Gastrocnemius medialis (tissue), 4 donors: ENCODE results near the gene KANK2. TPM values are rescaled to one million over a fixed set of nuclear protein-coding genes. Genes with fewer than 3 reads are reported as not detected.

Experiments used
- ATAC-seq, 2 donors: fragments of 150-250 bp; one replicate each; pipeline ENCODE4 v1.9.1; 2016
- DNase-seq, 2 donors: peaks; one replicate each; pipeline ENCODE4 v3.0.0-alpha.2; 2019
- H3K27ac ChIP-seq, 4 donors: fragments of 200-600 bp; sonication (generic); 1 replicate in 1 of 4; 2 replicates in 3 of 4; pipeline ENCODE4 v1.5.1; 2016 to 2018; ENCODE audit warnings: mild to moderate bottlenecking in 2 of 4, moderate library complexity in 1 of 4
- H3K27me3 ChIP-seq, 3 donors: fragments of 200-600 bp; sonication (generic) in 2 of 3; 1 replicate in 1 of 3; 2 replicates in 2 of 3; pipeline versions ENCODE4 v1.5.1 to v1.6.0; 2016 to 2019; ENCODE audit warnings: mild to moderate bottlenecking in 1 of 3, moderate library complexity in 1 of 3
- H3K36me3 ChIP-seq, 2 donors: fragments of 200-600 bp; sonication (generic) in 1 of 2; one replicate each; pipeline ENCODE4 v1.5.1; 2017 to 2018
- H3K4me1 ChIP-seq, 2 donors: fragments of 200-600 bp; sonication (generic) in 1 of 2; one replicate each; pipeline ENCODE4 v1.5.1; 2016 to 2017; ENCODE audit warnings: mild to moderate bottlenecking in 2 of 2
- H3K4me3 ChIP-seq, 4 donors: fragments of 200-600 bp; sonication (generic) in 3 of 4; 1 replicate in 1 of 4; 2 replicates in 3 of 4; pipeline ENCODE4 v1.5.1; 2016 to 2019; ENCODE audit warnings: mild to moderate bottlenecking in 2 of 4
- H3K9me3 ChIP-seq, 3 donors: fragments of 200-600 bp; sonication (generic) in 2 of 3; 1 replicate in 1 of 3; 2 replicates in 2 of 3; pipeline ENCODE4 v1.5.1; 2016 to 2019
- POLR2A ChIP-seq, 2 donors: fragments of 450-650 bp; IDR thresholded peaks; one replicate each; pipeline ENCODE4 v1.6.1; 2017; ENCODE audit warnings: antibody characterized with exemption in 2 of 2, mild to moderate bottlenecking in 2 of 2, moderate library complexity in 2 of 2
- in situ Hi-C, 4 donors: fragments of 200-750 bp; cut with MboI; loops; one replicate each; pipeline versions ENCODE4 v1.15.0 to v1.8.0; 2017; ENCODE audit warnings: low sequenced_read_pairs in 4 of 4
- intact Hi-C: fragments of 100-400 bp; cut with DNase I; formaldehyde crosslinking; loops from one replicate; pipeline ENCODE4 v1.15.1; 2023; ENCODE audit warnings: low total_unique reads
- total RNA-seq, 4 donors: library from RNA; depleted of rRNA; stranded (reverse); fragments of >200 nt; gene quantifications; one replicate each; pipeline versions ENCODE4 v1.1.0 to v1.2.3, GENCODE V29; 2016
- TF ChIP-seq, protein P1 (sequence below), 5 experiments: fragments of 450-650 bp in 3 of 5; fragments of 200-600 bp in 2 of 5; sonication (generic) in 2 of 5; IDR thresholded peaks in 4 of 5; conservative IDR thresholded peaks in 1 of 5; 1 replicate in 4 of 5; 2 replicates in 1 of 5; pipeline ENCODE4 v1.5.1; 2016 to 2019; ENCODE audit warnings: antibody characterized with exemption in 5 of 5, mild to moderate bottlenecking in 3 of 5, moderate library complexity in 3 of 5

The KANK2 gene
- total RNA-seq, 4 donors from 2014 or later, result 37.7 to 192 (median 149) TPM

DNA sequence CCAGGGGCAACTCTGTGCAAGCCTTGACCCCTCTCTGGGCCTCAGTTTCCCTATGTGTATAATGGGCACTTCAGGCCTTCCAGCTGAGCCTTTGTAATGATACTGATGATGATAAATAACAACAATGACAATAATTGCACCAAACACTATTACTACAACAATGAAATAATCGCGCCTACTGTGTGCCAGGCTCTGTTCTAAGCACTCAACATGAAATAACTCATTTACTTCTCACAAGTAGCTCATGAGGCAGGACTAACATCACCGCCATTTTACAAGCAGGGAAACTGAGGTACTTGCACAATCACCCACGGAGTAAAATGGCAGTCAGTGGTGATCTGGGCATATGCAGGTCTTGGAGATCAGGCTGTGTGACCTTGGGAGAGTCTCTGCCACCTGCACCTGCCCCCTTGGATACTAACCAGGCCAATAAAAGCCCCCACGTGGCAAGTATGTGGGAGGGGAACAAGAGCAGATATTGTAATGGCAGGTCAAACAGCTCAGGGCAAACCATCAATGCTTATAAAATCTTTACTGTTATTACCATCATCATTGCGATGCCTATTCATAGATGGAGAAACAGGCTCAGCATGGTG is 41.5 kb upstream of the KANK2 start:
- no peak overlapping the region for H3K27ac ChIP-seq
- no peaks in the 10 kb centered on the region for H3K27me3 ChIP-seq
- TF ChIP-seq POLR2A (IDR thresholded peaks at IDR 0.05), result no peak
- H3K9me3 ChIP-seq, result no peaks in the 10 kb centered on the region
- peaks cover 0 to 16% of the 10 kb centered on the region in 2 donors for H3K36me3 ChIP-seq
- ATAC-seq, result no peak
- intact Hi-C loops (no loop called here), in situ Hi-C loops (no loop called here)
- H3K4me1 ChIP-seq, result no peaks in the 10 kb centered on the region
- no peak for DNase-seq
- no peak overlapping the region for H3K4me3 ChIP-seq

DNA sequence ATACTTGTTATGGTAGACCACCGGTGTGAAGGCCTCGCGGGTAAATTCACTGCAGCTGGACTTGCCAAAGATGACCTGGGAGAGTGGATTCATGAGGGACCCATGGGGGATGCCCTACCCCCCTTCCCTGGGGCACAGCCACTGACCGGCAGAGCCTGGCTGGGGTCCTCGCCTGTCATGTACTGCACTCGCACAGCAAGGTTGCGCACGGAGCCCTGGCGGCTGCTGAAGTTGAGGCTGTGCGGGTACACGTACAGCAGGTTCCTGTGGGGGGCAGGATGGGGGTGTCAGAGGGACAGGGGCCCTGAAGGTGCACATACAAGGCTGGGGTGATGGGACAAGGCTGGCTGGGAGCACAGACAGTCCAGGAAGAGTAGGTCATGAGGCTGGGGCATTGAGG is 40.7 kb upstream of the KANK2 start:
- Histone ChIP-seq H3K4me3 (no peak overlapping the region), H3K36me3 (peaks cover 0 to 16% of the 10 kb centered on the region in 2 donors), H3K9me3 (no peaks in the 10 kb centered on the region), H3K27ac (no peak overlapping the region), H3K4me1 (no peaks in the 10 kb centered on the region), H3K27me3 (no peaks in the 10 kb centered on the region)
- no peak for ATAC-seq
- intact Hi-C loops (no loop called here), in situ Hi-C loops (no loop called here)
- TF ChIP-seq, protein P1, sequence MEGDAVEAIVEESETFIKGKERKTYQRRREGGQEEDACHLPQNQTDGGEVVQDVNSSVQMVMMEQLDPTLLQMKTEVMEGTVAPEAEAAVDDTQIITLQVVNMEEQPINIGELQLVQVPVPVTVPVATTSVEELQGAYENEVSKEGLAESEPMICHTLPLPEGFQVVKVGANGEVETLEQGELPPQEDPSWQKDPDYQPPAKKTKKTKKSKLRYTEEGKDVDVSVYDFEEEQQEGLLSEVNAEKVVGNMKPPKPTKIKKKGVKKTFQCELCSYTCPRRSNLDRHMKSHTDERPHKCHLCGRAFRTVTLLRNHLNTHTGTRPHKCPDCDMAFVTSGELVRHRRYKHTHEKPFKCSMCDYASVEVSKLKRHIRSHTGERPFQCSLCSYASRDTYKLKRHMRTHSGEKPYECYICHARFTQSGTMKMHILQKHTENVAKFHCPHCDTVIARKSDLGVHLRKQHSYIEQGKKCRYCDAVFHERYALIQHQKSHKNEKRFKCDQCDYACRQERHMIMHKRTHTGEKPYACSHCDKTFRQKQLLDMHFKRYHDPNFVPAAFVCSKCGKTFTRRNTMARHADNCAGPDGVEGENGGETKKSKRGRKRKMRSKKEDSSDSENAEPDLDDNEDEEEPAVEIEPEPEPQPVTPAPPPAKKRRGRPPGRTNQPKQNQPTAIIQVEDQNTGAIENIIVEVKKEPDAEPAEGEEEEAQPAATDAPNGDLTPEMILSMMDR (IDR thresholded peaks at IDR 0.05 in 4 of 5, conservative IDR thresholded peaks at IDR 0.05 in 1 of 5), result no peak
- TF ChIP-seq POLR2A (IDR thresholded peaks at IDR 0.05), result no peak
- no peak for DNase-seq

DNA sequence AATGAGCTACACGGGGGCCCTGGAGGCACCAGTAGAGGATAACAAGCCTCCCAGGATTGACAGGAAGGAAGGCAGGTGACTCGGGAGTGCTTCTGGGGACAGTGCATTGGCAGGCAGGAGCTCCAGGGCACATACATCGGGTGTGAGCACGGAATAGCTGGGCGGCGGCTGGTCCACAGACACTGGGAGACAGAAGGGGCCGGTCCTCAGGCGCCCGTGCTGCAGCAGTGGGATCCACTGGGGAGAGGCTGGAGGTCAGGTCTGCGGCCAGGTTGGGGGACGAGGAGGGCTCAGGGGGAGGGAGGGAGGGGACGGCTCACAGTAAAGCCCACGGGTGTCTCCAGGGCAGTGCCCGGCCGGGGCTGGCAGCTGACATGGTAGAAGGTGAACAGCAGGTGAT is 40.0 kb upstream of the KANK2 start:
- H3K36me3 ChIP-seq, result peaks cover 0 to 16% of the 10 kb centered on the region in 2 donors
- H3K4me1 ChIP-seq, result no peaks in the 10 kb centered on the region
- in situ Hi-C loops, result no loop called here
- no peak for TF ChIP-seq POLR2A (IDR thresholded peaks at IDR 0.05)
- TF ChIP-seq, protein P1 (IDR thresholded peaks at IDR 0.05 in 4 of 5, conservative IDR thresholded peaks at IDR 0.05 in 1 of 5), result no peak
- no peak overlapping the region for H3K27ac ChIP-seq
- no peaks in the 10 kb centered on the region for H3K9me3 ChIP-seq
- H3K27me3 ChIP-seq, result no peaks in the 10 kb centered on the region
- H3K4me3 ChIP-seq, result no peak overlapping the region
- intact Hi-C loops, result no loop called here
- no peak for DNase-seq
- ATAC-seq, result no peak

DNA sequence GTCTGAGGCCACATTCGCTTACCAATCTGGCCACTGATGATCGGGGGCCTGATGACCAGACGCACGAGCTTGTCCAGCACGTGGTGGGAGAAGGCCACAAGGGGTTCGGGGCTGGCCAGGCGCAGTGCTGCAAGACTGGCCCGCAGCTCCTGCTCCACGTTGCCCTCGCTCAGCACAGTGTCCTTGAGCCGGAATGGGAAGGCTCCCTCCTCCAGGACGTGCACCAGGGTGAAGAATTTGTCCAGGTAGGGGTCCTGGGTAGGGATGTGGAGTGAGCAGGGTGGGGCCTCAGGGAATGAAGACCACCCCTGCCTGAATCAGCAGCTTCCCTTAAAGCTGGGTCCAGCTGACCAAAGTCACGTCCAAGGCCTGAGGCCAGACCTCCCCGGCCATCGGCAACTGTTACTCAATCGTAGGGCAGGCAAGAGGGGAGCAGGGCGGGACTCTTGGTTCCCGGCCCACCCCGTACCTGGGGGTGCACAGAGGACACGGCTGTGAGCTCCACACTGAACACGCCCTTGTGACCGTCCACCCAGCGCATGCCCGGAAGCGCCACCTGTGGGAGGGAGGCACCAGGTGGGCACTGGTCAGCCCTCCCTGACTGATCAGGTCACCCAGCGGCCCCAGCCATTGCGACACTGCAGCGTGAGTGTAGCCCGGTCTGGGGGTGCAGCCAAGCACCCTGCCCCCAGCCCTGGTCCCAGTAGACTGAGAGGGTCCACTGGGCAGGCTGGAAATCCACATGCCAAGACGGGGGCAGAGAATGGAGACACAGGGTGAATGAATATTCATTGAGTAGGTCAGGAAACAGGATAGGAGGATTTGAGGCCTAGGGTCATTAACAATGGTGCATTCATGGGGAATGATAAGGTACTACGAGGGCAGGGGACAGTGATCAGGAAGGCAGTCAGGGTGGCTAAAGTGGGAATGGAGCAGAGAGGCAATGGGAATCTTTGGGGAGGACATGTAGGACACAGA is 39.3 kb upstream of the KANK2 start:
- TF ChIP-seq POLR2A (IDR thresholded peaks at IDR 0.05), result no peak
- TF ChIP-seq, protein P1 (IDR thresholded peaks at IDR 0.05 in 4 of 5, conservative IDR thresholded peaks at IDR 0.05 in 1 of 5), result no peak
- peaks cover 0 to 20% of the 10 kb centered on the region in 2 donors for H3K36me3 ChIP-seq
- no peaks in the 10 kb centered on the region for H3K4me1 ChIP-seq
- no peaks in the 10 kb centered on the region for H3K9me3 ChIP-seq
- intact Hi-C loops, result no loop called here
- DNase-seq (no peak), ATAC-seq (no peak)
- in situ Hi-C loops, result no loop called here
- H3K27me3 ChIP-seq, result no peaks in the 10 kb centered on the region
- no peak overlapping the region for H3K27ac ChIP-seq
- H3K4me3 ChIP-seq, result no peak overlapping the region

DNA sequence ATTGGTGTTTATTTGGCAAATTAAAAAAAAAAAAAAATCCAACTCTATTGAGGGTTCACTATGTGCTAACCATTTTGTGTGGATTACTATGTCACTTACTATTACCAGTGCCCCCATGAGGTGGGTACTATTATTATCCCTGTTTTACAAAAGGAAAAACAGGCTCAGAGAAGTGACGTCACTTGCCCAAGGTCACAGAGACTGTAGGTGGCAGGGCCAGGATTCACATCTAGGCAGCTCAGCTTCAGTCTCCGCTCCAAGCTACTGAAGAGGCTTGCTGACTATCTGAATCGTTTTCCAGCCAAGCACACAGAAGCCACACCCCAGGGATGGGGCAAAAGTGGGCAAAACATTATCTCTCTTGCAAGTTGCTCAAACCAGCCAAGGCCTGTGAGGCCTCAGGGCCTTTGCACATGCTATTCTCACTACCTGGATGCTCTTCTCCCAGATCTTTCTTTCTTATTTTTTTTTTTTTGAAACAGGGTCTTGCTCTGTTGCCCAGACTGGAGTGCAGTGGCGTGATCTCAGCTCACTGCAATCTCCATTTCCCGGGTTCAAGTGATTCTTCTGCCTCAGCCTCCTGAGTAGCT is 37.2 kb upstream of the KANK2 start:
- Histone ChIP-seq H3K27me3 (no peaks in the 10 kb centered on the region), H3K4me3 (no peak overlapping the region), H3K9me3 (no peaks in the 10 kb centered on the region), H3K36me3 (peaks cover 0 to 16% of the 10 kb centered on the region in 2 donors), H3K27ac (no peak overlapping the region), H3K4me1 (no peaks in the 10 kb centered on the region)
- in situ Hi-C loops, result no loop called here
- TF ChIP-seq, protein P1 (IDR thresholded peaks at IDR 0.05 in 4 of 5, conservative IDR thresholded peaks at IDR 0.05 in 1 of 5), result no peak
- no peak for TF ChIP-seq POLR2A (IDR thresholded peaks at IDR 0.05)
- DNase-seq, result no peak
- ATAC-seq, result no peak
- intact Hi-C loops, result no loop called here
